Neural cell (in vitro differentiated cells): ENCODE data around the gene LRCH1. TPM values are rescaled to one million over a fixed set of nuclear protein-coding genes. Genes with fewer than 3 reads are reported as not detected.

Source experiments
- H2AFZ ChIP-seq: fragments of 200-600, 300-800 bp; sonication (generic), shearing (Covaris generic); 2 replicates; pipeline ENCODE4 v1.6.0; 2014; ENCODE audit warnings: low read depth, mild to moderate bottlenecking, antibody characterized with exemption, low read length, moderate library complexity
- H3F3A ChIP-seq: fragments of 200-600 bp; shearing (Covaris generic); 2 replicates; pipeline ENCODE4 v1.6.1; 2016; ENCODE audit warnings: mild to moderate bottlenecking, moderate library complexity, mixed read lengths, antibody characterized with exemption, low read length; ENCODE audit not compliant: insufficient read depth, poor library complexity, severe bottlenecking
- H3K27ac ChIP-seq: fragments of 200-600, 300-800 bp; sonication (generic), shearing (Covaris generic); 2 replicates; pipeline ENCODE4 v1.5.1; 2014; ENCODE audit warnings: mild to moderate bottlenecking, low read length, moderate library complexity
- H3K27me3 ChIP-seq: fragments of 300-800, 200-600 bp; sonication (generic), shearing (Covaris generic); 2 replicates; pipeline ENCODE4 v1.6.0; 2014; ENCODE audit warnings: mild to moderate bottlenecking, low read depth, low read length, moderate library complexity; ENCODE audit not compliant: insufficient read depth
- H3K36me3 ChIP-seq: fragments of 300-800, 200-600 bp; sonication (generic), shearing (Covaris generic); 2 replicates; pipeline ENCODE4 v1.5.1; 2014; ENCODE audit warnings: mild to moderate bottlenecking, antibody characterized with exemption, low read length, moderate library complexity; ENCODE audit not compliant: insufficient read depth
- H3K4me2 ChIP-seq: fragments of 300-800, 200-600 bp; sonication (generic), shearing (Covaris generic); 2 replicates; pipeline ENCODE4 v1.6.0; 2014; ENCODE audit warnings: mild to moderate bottlenecking, low read length
- H3K4me3 ChIP-seq: fragments of 300-800, 200-600 bp; sonication (generic), shearing (Covaris generic); 2 replicates; pipeline ENCODE4 v1.5.1; 2014; ENCODE audit warnings: mild to moderate bottlenecking, low read length, moderate library complexity
- H3K79me2 ChIP-seq: fragments of 200-600 bp; shearing (Covaris generic); replicated peaks from 2 replicates; pipeline ENCODE4 v1.6.0; 2014; ENCODE audit warnings: mild to moderate bottlenecking, low read length, moderate library complexity; ENCODE audit not compliant: insufficient read depth
- H3K9ac ChIP-seq: fragments of 300-800, 200-600 bp; sonication (generic), shearing (Covaris generic); 2 replicates; pipeline ENCODE4 v1.6.1; 2016; ENCODE audit warnings: mild to moderate bottlenecking, low read length, mixed read lengths
- H3K9me2 ChIP-seq: fragments of 200-600 bp; shearing (Covaris generic); 2 replicates; pipeline ENCODE4 v1.6.1; 2016; ENCODE audit warnings: mild to moderate bottlenecking, low read length, mixed read lengths; ENCODE audit not compliant: insufficient read depth
- H3K9me3 ChIP-seq: fragments of 200-600, 300-800 bp; sonication (generic), shearing (Covaris generic); 2 replicates; pipeline ENCODE4 v1.6.1; 2016; ENCODE audit warnings: mild to moderate bottlenecking, mixed run types, low read length, moderate library complexity, mixed read lengths
- H4K20me1 ChIP-seq: fragments of 200-600 bp; shearing (Covaris generic); 2 replicates; pipeline ENCODE4 v1.6.1; 2016; ENCODE audit warnings: mild to moderate bottlenecking, mixed run types; ENCODE audit not compliant: insufficient read depth
- CTCF ChIP-seq: fragments of 450-650 bp; IDR thresholded peaks from 2 replicates; pipeline ENCODE4 v1.5.1; 2014; ENCODE audit warnings: antibody characterized with exemption, mild to moderate bottlenecking, moderate library complexity; ENCODE audit not compliant: poor library complexity, severe bottlenecking
- EP300 ChIP-seq: fragments of 450-650 bp; conservative IDR thresholded peaks from 2 replicates; pipeline ENCODE4 v1.6.1; 2014; ENCODE audit warnings: antibody characterized with exemption, mild to moderate bottlenecking, moderate library complexity; ENCODE audit not compliant: poor library complexity, severe bottlenecking
- MXI1 ChIP-seq: fragments of 450-650 bp; conservative IDR thresholded peaks from 2 replicates; pipeline ENCODE4 v1.6.1; 2014; ENCODE audit warnings: antibody characterized with exemption, mild to moderate bottlenecking; ENCODE audit not compliant: poor library complexity, severe bottlenecking
- POLR2AphosphoS5 ChIP-seq: IDR thresholded peaks from 2 replicates; pipeline ENCODE4 v1.6.1; 2012
- RAD21 ChIP-seq: fragments of 450-650 bp; conservative IDR thresholded peaks from 2 replicates; pipeline ENCODE4 v1.6.1; 2014; ENCODE audit warnings: antibody characterized with exemption, mild to moderate bottlenecking, moderate library complexity
- REST ChIP-seq: IDR thresholded peaks from 2 replicates; pipeline ENCODE4 v1.6.1; 2012; ENCODE audit warnings: borderline replicate concordance
- TAF1 ChIP-seq: IDR thresholded peaks from 2 replicates; pipeline ENCODE4 v1.6.1; 2012; ENCODE audit warnings: low read depth
- polyA plus RNA-seq: library from polyadenylated mRNA; depleted of rRNA; stranded (reverse); fragments of >200 nt; gene quantifications from 2 replicates; pipeline ENCODE4 v1.2.3, GENCODE V29; 2014

Gene LRCH1
- polyA plus RNA-seq, 1 donor from 2014 or later, result 15.4 TPM

- no peak for TF ChIP-seq EP300
- TF ChIP-seq CTCF, result no peak
- TF ChIP-seq REST, result peak; percentile 23
- peak; percentile 78 for TF ChIP-seq MXI1
- TF ChIP-seq POLR2AphosphoS5, result peak; percentile 36
- no peak for TF ChIP-seq RAD21
- Histone ChIP-seq H3K9ac (peak overlapping the region; percentile 84), H2AFZ (peak overlapping the region; percentile 89), H4K20me1 (peaks cover 7% of the 10 kb centered on the region), H3K4me2 (peak overlapping the region; percentile 76), H3K27me3 (no peaks in the 10 kb centered on the region), H3K9me3 (no peaks in the 10 kb centered on the region), H3K27ac (peak overlapping the region; percentile 64), H3K36me3 (no peaks in the 10 kb centered on the region), H3K79me2 (peaks cover 44% of the 10 kb centered on the region), H3F3A (no peaks in the 10 kb centered on the region), H3K9me2 (no peaks in the 10 kb centered on the region), H3K4me3 (peak overlapping the region; percentile 98)
Observed at GRCh38 chr13:46553886-46554858, 1.2 kb downstream of the LRCH1 start.

- TF ChIP-seq RAD21, result no peak
- TF ChIP-seq TAF1, result no peak
- TF ChIP-seq POLR2AphosphoS5, result no peak
- H3K36me3 ChIP-seq, result no peaks in the 10 kb centered on the region
- peaks cover 7% of the 10 kb centered on the region for H4K20me1 ChIP-seq
- H3K9ac ChIP-seq, result peak overlapping the region; percentile 84
- no peaks in the 10 kb centered on the region for H3K27me3 ChIP-seq
- no peak overlapping the region for H3K27ac ChIP-seq
- no peaks in the 10 kb centered on the region for H3F3A ChIP-seq
- peak overlapping the region; percentile 76 for H3K4me2 ChIP-seq
- peaks cover 50% of the 10 kb centered on the region for H3K79me2 ChIP-seq
- no peaks in the 10 kb centered on the region for H3K9me3 ChIP-seq
- peak overlapping the region; percentile 98 for H3K4me3 ChIP-seq
- H2AFZ ChIP-seq, result no peak overlapping the region
- H3K9me2 ChIP-seq, result no peaks in the 10 kb centered on the region
Observed at GRCh38 chr13:46554951-46555350, 2.0 kb downstream of the LRCH1 start.
